H9 (cell line): ENCODE data around the gene RHBDL1. TPM values are rescaled to one million over a fixed set of nuclear protein-coding genes. Genes with fewer than 3 reads are reported as not detected.

Source experiments
- DNase-seq: peaks from one replicate; pipeline ENCODE4 v3.0.0-alpha.2; 2017
- H2AFZ ChIP-seq: one replicate; pipeline ENCODE4 v1.6.1; 2013; ENCODE audit warnings: mild to moderate bottlenecking, low read length, control low read depth, moderate library complexity
- H2AK5ac ChIP-seq: 2 replicates; pipeline ENCODE4 v1.6.1; 2013; ENCODE audit warnings: low read length, control low read depth, mixed read lengths; ENCODE audit not compliant: insufficient read length
- H2BK120ac ChIP-seq: one replicate; pipeline ENCODE4 v1.6.1; 2013; ENCODE audit warnings: low read depth, mild to moderate bottlenecking, low read length, control low read depth, inconsistent platforms; ENCODE audit not compliant: poor library complexity, severe bottlenecking
- H2BK12ac ChIP-seq: 2 replicates; pipeline ENCODE4 v1.6.1; 2013; ENCODE audit warnings: low read length, control low read depth, mixed read lengths, low read depth; ENCODE audit not compliant: insufficient read length
- H2BK15ac ChIP-seq: 2 replicates; pipeline ENCODE4 v1.6.1; 2013; ENCODE audit warnings: low read depth, low read length, control low read depth
- H2BK20ac ChIP-seq: one replicate; pipeline ENCODE4 v1.6.1; 2013; ENCODE audit warnings: low read depth, mild to moderate bottlenecking, low read length, control low read depth, inconsistent platforms; ENCODE audit not compliant: poor library complexity, severe bottlenecking
- H2BK5ac ChIP-seq: 2 replicates; pipeline ENCODE4 v1.6.1; 2013; ENCODE audit warnings: low read length, control low read depth, mixed read lengths; ENCODE audit not compliant: insufficient read length
- H3K14ac ChIP-seq: 2 replicates; pipeline ENCODE4 v1.6.1; 2013; ENCODE audit warnings: low read length, control low read depth; ENCODE audit not compliant: insufficient read depth
- H3K18ac ChIP-seq: 2 replicates; pipeline ENCODE4 v1.6.1; 2013; ENCODE audit warnings: low read depth, mild to moderate bottlenecking, mixed read lengths, low read length, control low read depth; ENCODE audit not compliant: insufficient read length
- H3K23ac ChIP-seq: 2 replicates; pipeline ENCODE4 v1.6.1; 2013; ENCODE audit warnings: low read length, control low read depth, mixed read lengths, low read depth; ENCODE audit not compliant: insufficient read length
- H3K23me2 ChIP-seq: 2 replicates; pipeline ENCODE4 v1.6.1; 2013; ENCODE audit warnings: low read depth, mild to moderate bottlenecking, mixed read lengths, low read length, control low read depth; ENCODE audit not compliant: insufficient read length, poor library complexity, severe bottlenecking
- H3K27ac ChIP-seq: 2 replicates; pipeline ENCODE4 v1.5.1; 2013; ENCODE audit warnings: low read length, control low read depth, mixed read lengths, low read depth; ENCODE audit not compliant: insufficient read length
- H3K27me3 ChIP-seq: 2 replicates; pipeline ENCODE4 v1.6.1; 2013; ENCODE audit warnings: low read length, control low read depth, inconsistent platforms; ENCODE audit not compliant: insufficient read depth
- H3K4ac ChIP-seq: 2 replicates; pipeline ENCODE4 v1.6.1; 2013; ENCODE audit warnings: low read depth, mild to moderate bottlenecking, control low read depth, inconsistent platforms, low read length, moderate library complexity
- H3K4me1 ChIP-seq: 2 replicates; pipeline ENCODE4 v1.6.1; 2013; ENCODE audit warnings: low read length, control low read depth, inconsistent platforms; ENCODE audit not compliant: insufficient read depth
- H3K4me2 ChIP-seq: 2 replicates; pipeline ENCODE4 v1.6.1; 2013; ENCODE audit warnings: low read length, control low read depth, mixed read lengths; ENCODE audit not compliant: insufficient read length, insufficient read depth
- H3K56ac ChIP-seq: 2 replicates; pipeline ENCODE4 v1.6.1; 2013; ENCODE audit warnings: low read depth, mild to moderate bottlenecking, mixed read lengths, low read length, control low read depth; ENCODE audit not compliant: insufficient read length
- H3K79me1 ChIP-seq: 2 replicates; pipeline ENCODE4 v1.6.1; 2013; ENCODE audit warnings: low read depth, mild to moderate bottlenecking, moderate library complexity, low read length, control low read depth, inconsistent platforms; ENCODE audit not compliant: insufficient read depth, poor library complexity, severe bottlenecking
- H3K79me2 ChIP-seq: 2 replicates; pipeline ENCODE4 v1.6.1; 2013; ENCODE audit warnings: low read length, control low read depth, inconsistent platforms; ENCODE audit not compliant: insufficient read depth
- H3K9ac ChIP-seq: 2 replicates; pipeline ENCODE4 v1.6.1; 2013; ENCODE audit warnings: low read length, control low read depth, mixed read lengths; ENCODE audit not compliant: insufficient read length; ENCODE audit errors: extremely low read depth
- H3K9me3 ChIP-seq: one replicate; pipeline ENCODE4 v1.6.1; 2013; ENCODE audit warnings: low read depth, low read length, inconsistent platforms; ENCODE audit not compliant: control insufficient read depth
- H3T11ph ChIP-seq: one replicate; pipeline ENCODE4 v1.6.1; 2013; ENCODE audit warnings: mild to moderate bottlenecking, low read length, control low read depth, inconsistent platforms
- H4K20me1 ChIP-seq: one replicate; pipeline ENCODE4 v1.6.1; 2013; ENCODE audit not compliant: control insufficient read depth, insufficient read length, insufficient read depth
- H4K5ac ChIP-seq: 2 replicates; pipeline ENCODE4 v1.6.1; 2013; ENCODE audit warnings: low read depth, mild to moderate bottlenecking, mixed read lengths, low read length, control low read depth; ENCODE audit not compliant: insufficient read length
- H4K8ac ChIP-seq: replicated peaks from 2 replicates; pipeline ENCODE4 v1.6.1; 2013; ENCODE audit warnings: low read length, control low read depth, mixed read lengths, low read depth; ENCODE audit not compliant: insufficient read length
- H4K91ac ChIP-seq: 2 replicates; pipeline ENCODE4 v1.6.1; 2013; ENCODE audit warnings: low read depth, mild to moderate bottlenecking, moderate library complexity, mixed read lengths, low read length, control low read depth; ENCODE audit not compliant: insufficient read length
- H3K27ac Mint-ChIP-seq, 3 experiments: 2 replicates in 2 of 3; 3 replicates in 1 of 3; pipeline ENCODE4 v1.8.0; 2020 to 2021; ENCODE audit warnings: mixed read lengths in 3 of 3, mild to moderate bottlenecking in 1 of 3, moderate library complexity in 1 of 3
- H3K27me3 Mint-ChIP-seq: 2 replicates; pipeline ENCODE4 v1.8.0; 2021; ENCODE audit warnings: low read depth, mild to moderate bottlenecking, moderate library complexity, mixed read lengths
- H3K36me3 Mint-ChIP-seq, 3 experiments: 2 replicates in 2 of 3; 3 replicates in 1 of 3; pipeline ENCODE4 v1.8.0; 2020 to 2021; ENCODE audit warnings: low read depth in 3 of 3, mixed read lengths in 3 of 3; ENCODE audit not compliant: insufficient read depth in 1 of 3
- H3K4me1 Mint-ChIP-seq, 2 experiments: 2 replicates each; pipeline ENCODE4 v1.8.0; 2020; ENCODE audit warnings: mixed read lengths in 2 of 2
- H3K4me3 Mint-ChIP-seq, 2 experiments: 2 replicates in 1 of 2; 3 replicates in 1 of 2; pipeline ENCODE4 v1.8.0; 2020 to 2021; ENCODE audit warnings: mild to moderate bottlenecking in 2 of 2, mixed read lengths in 2 of 2, moderate library complexity in 1 of 2
- H3K9me3 Mint-ChIP-seq, 2 experiments: 2 replicates in 1 of 2; 3 replicates in 1 of 2; pipeline ENCODE4 v1.8.0; 2020; ENCODE audit warnings: mild to moderate bottlenecking in 2 of 2, mixed read lengths in 2 of 2, moderate library complexity in 1 of 2
- CTCF ChIP-seq: fragments of 200-600 bp; sonication (generic); conservative IDR thresholded peaks from 3 replicates; pipeline ENCODE4 v1.8.0; 2021; ENCODE audit warnings: antibody characterized with exemption, mild to moderate bottlenecking
- WGBS: extraction: QIAGEN DNeasy Blood & Tissue Kit; methylation state at CpG from one replicate; pipeline ENCODE4 v1.1.7; 2013; ENCODE audit warnings: missing lambda C conversion rate, low lambda C conversion rate, mixed read lengths; ENCODE audit not compliant: insufficient read length; ENCODE audit errors: extremely low coverage; 5-methylcytosine and 5-hydroxymethylcytosine counted together
- total RNA-seq: library from RNA; stranded (reverse); gene quantifications from 2 replicates; pipeline ENCODE4 v1.2.1, GENCODE V29; 2021

Gene RHBDL1
- total RNA-seq, 1 experiment from 2014 or later: 7.6 TPM

GRCh38 chr16:681746-682427 lies 6.4 kb downstream of the RHBDL1 start:
- Mint-ChIP-seq H3K9me3 (no peaks in the 10 kb centered on the region), H3K27me3 (no peaks in the 10 kb centered on the region; the same call in 1 of the 2 replicates), H3K4me3 (peak overlapping the region; percentile 81 to 86), H3K4me1 (peaks cover 14 to 32% of the 10 kb centered on the region in 2 experiments), H3K36me3 (peaks cover 14 to 37% (median 36%) of the 10 kb centered on the region in 3 experiments; a peak in 6 of 7 replicates), H3K27ac (0 out of 7 replicates have a peak overlapping the region, but pooled peaks of 1 of the 3 experiments have one; percentile 66)
- no peak overlapping the region for H3K23ac ChIP-seq
- no peak overlapping the region for H2BK20ac ChIP-seq
- TF ChIP-seq CTCF: no peak
- no peak overlapping the region for H2BK5ac ChIP-seq
- H4K20me1 ChIP-seq: no peaks in the 10 kb centered on the region
- H3K27me3 ChIP-seq: no peaks in the 10 kb centered on the region
- no peak overlapping the region for H4K91ac ChIP-seq
- no peak overlapping the region for H3K4ac ChIP-seq
- H2BK120ac ChIP-seq: no peak overlapping the region
- no peaks in the 10 kb centered on the region for H3K79me1 ChIP-seq
- H3K9ac ChIP-seq: no peak overlapping the region
- peaks cover 2% of the 10 kb centered on the region; the same call in 1 of the 2 replicates for H3K79me2 ChIP-seq
- H3K27ac ChIP-seq: no peak overlapping the region
- no peak overlapping the region for H2AK5ac ChIP-seq
- no peak for DNase-seq
- H3K9me3 ChIP-seq: no peaks in the 10 kb centered on the region
- no peak overlapping the region for H4K8ac ChIP-seq
- H3K23me2 ChIP-seq: peaks cover 11% of the 10 kb centered on the region
- H2AFZ ChIP-seq: no peak overlapping the region
- H4K5ac ChIP-seq: no peak overlapping the region
- no peak overlapping the region for H2BK12ac ChIP-seq
- no peak overlapping the region for H3K18ac ChIP-seq
- H3K4me2 ChIP-seq: peak overlapping the region; percentile 71
- whole genome bisulfite sequencing: no CpG with 5 or more reads among the region's 28 CpGs
- no peak overlapping the region for H3K14ac ChIP-seq
- no peaks in the 10 kb centered on the region for H3K4me1 ChIP-seq
- no peak overlapping the region for H2BK15ac ChIP-seq
- no peak overlapping the region for H3K56ac ChIP-seq
- no peak overlapping the region for H3T11ph ChIP-seq
